Liver (tissue), 9 donors: Measurements from ENCODE around the gene CD163L1. TPM values are rescaled to one million over a fixed set of nuclear protein-coding genes. Genes with fewer than 3 reads are reported as not detected.
"Not testable (repeated sequence)": the region's sequence is repeated elsewhere in the genome, so short reads cannot be mapped to it uniquely, and the experiment has no call there.

ENCODE experiments used
- DNase-seq: peaks from one replicate; pipeline ENCODE4 v3.0.0-alpha.2; 2017; ENCODE audit warnings: low spot score
- H3K27ac ChIP-seq, 2 donors: one replicate each; pipeline ENCODE4 v1.7.0; 2013; ENCODE audit warnings: inconsistent platforms in 2 of 2, low read length in 2 of 2, control low read depth in 1 of 2, low read depth in 1 of 2, mild to moderate bottlenecking in 1 of 2
- H3K27me3 ChIP-seq, 4 donors: one replicate each; pipeline versions ENCODE4 v1.6.1 to v1.7.0; 2013; ENCODE audit warnings: low read length in 3 of 4, inconsistent platforms in 1 of 4, mild to moderate bottlenecking in 1 of 4, moderate library complexity in 1 of 4; ENCODE audit not compliant: control insufficient read depth in 4 of 4, insufficient read depth in 4 of 4
- H3K36me3 ChIP-seq, 4 donors: one replicate each; pipeline versions ENCODE4 v1.6.1 to v1.7.0; 2013; ENCODE audit warnings: low read length in 3 of 4, mild to moderate bottlenecking in 3 of 4, low read depth in 1 of 4, moderate library complexity in 1 of 4; ENCODE audit not compliant: control insufficient read depth in 4 of 4, insufficient read depth in 3 of 4
- H3K4me1 ChIP-seq, 4 donors: one replicate each; pipeline versions ENCODE4 v1.6.1 to v1.7.0; 2013; ENCODE audit warnings: low read length in 3 of 4, mild to moderate bottlenecking in 3 of 4, moderate library complexity in 1 of 4; ENCODE audit not compliant: control insufficient read depth in 4 of 4, insufficient read depth in 4 of 4
- H3K4me3 ChIP-seq, 3 donors: one replicate each; pipeline versions ENCODE4 v1.6.1 to v1.7.0; 2013; ENCODE audit warnings: low read length in 3 of 3, control low read depth in 1 of 3, low read depth in 1 of 3, mild to moderate bottlenecking in 1 of 3
- H3K9ac ChIP-seq, 2 donors: one replicate each; pipeline ENCODE4 v1.7.0; 2013; ENCODE audit warnings: low read length in 2 of 2, mild to moderate bottlenecking in 2 of 2, moderate library complexity in 2 of 2, control low read depth in 1 of 2, low read depth in 1 of 2
- H3K9me3 ChIP-seq, 4 donors: one replicate each; pipeline versions ENCODE4 v1.6.1 to v1.7.0; 2013; ENCODE audit warnings: low read length in 3 of 4; ENCODE audit not compliant: control insufficient read depth in 4 of 4
- ATF3 ChIP-seq: IDR thresholded peaks from 2 replicates; pipeline ENCODE4 v1.6.1; 2016; ENCODE audit warnings: antibody characterized with exemption
- CTCF ChIP-seq: fragments of 150-350 bp; IDR thresholded peaks from 2 replicates; pipeline ENCODE4 v1.5.1; 2017; ENCODE audit warnings: improper control_type of control experiment, low read depth, low read length; ENCODE audit not compliant: missing input control
- FOXA2 ChIP-seq: IDR thresholded peaks from 2 replicates; pipeline ENCODE4 v1.6.1; 2016; ENCODE audit warnings: antibody characterized with exemption
- GABPA ChIP-seq, 2 donors: IDR thresholded peaks in 1 of 2; conservative IDR thresholded peaks in 1 of 2; 2 replicates each; pipeline ENCODE4 v1.6.1; 2016; ENCODE audit warnings: antibody characterized with exemption in 2 of 2, mild to moderate bottlenecking in 1 of 2, moderate library complexity in 1 of 2
- HNF4A ChIP-seq, 2 donors: conservative IDR thresholded peaks; 2 replicates each; pipeline ENCODE4 v1.6.1; 2016; ENCODE audit warnings: antibody characterized with exemption in 2 of 2, mild to moderate bottlenecking in 2 of 2
- JUND ChIP-seq, 2 donors: IDR thresholded peaks; 2 replicates each; pipeline ENCODE4 v1.6.1; 2016; ENCODE audit warnings: antibody characterized with exemption in 2 of 2
- SP1 ChIP-seq: IDR thresholded peaks from 2 replicates; pipeline ENCODE4 v1.6.1; 2018; ENCODE audit warnings: antibody characterized with exemption, mild to moderate bottlenecking
- TAF1 ChIP-seq: conservative IDR thresholded peaks from 2 replicates; pipeline ENCODE4 v1.6.1; 2016; ENCODE audit warnings: antibody characterized with exemption, mild to moderate bottlenecking
- WGBS: extraction: QIAGEN DNeasy Blood & Tissue Kit; methylation state at CpG from one replicate; pipeline ENCODE4 v1.1.7; 2013; 5-methylcytosine and 5-hydroxymethylcytosine counted together
- polyA plus RNA-seq, 2 donors: library from polyadenylated mRNA; stranded (reverse) in 1 of 2; unstranded in 1 of 2; fragments of 200-250 nt in 1 of 2; fragments of >200 nt in 1 of 2; fragmentation: Nextera tagmentation in 1 of 2; extraction: Ambion mirVana in 1 of 2; gene quantifications; one replicate each; pipeline versions ENCODE4 v1.2.1 to v1.2.3, GENCODE V29; 2013 to 2015
- total RNA-seq, 2 donors: library from RNA; depleted of rRNA; stranded (reverse); fragments of >200 nt; gene quantifications; one replicate each; pipeline ENCODE4 v1.2.3, GENCODE V29; 2014
- TF ChIP-seq, protein P1 (sequence below): IDR thresholded peaks from 2 replicates; pipeline ENCODE4 v1.6.1; 2016; ENCODE audit warnings: antibody characterized with exemption
- TF ChIP-seq, protein P2 (sequence below): IDR thresholded peaks from 2 replicates; pipeline ENCODE4 v1.6.1; 2016; ENCODE audit warnings: antibody characterized with exemption, mild to moderate bottlenecking
- TF ChIP-seq, protein P3 (sequence below): IDR thresholded peaks from 2 replicates; pipeline ENCODE4 v1.6.1; 2016; ENCODE audit warnings: antibody characterized with exemption
- donor health status: healthy.
- donor health status: healthy.
- donor health status: healthy.
- donor health status: healthy.
- donor health status: healthy.

CD163L1 gene
- total and polyA plus RNA-seq, 4 donors = 0.31 to 8.4 (median 1.1) TPM

DNA sequence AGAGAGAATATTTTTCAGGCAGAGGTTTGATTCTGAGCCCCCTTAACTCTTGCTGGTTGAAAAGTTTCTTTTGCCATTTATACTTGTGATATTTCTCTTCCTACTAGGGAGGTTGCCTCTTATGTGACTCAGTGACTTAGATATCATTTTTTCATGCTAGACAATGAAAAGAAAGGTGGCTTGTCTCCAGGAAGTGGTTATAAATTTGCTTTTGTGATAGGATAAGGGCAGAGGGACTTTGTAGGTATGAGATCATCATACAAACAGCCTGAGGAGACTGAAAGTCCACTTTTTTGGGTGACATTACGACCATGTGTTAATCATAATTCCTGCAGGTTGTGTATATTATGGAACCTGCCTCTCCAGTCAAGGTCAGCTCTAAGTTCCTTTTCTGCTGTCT, 104.3 kb downstream of the CD163L1 start:
- DNase-seq = no peak
- TF ChIP-seq HNF4A (conservative IDR thresholded peaks at IDR 0.05) (no peak), JUND (IDR thresholded peaks at IDR 0.05) (no peak), GABPA (IDR thresholded peaks at IDR 0.05 in 1 of 2, conservative IDR thresholded peaks at IDR 0.05 in 1 of 2) (no peak), CTCF (no peak), TAF1 (no peak)
- TF ChIP-seq, protein P1, sequence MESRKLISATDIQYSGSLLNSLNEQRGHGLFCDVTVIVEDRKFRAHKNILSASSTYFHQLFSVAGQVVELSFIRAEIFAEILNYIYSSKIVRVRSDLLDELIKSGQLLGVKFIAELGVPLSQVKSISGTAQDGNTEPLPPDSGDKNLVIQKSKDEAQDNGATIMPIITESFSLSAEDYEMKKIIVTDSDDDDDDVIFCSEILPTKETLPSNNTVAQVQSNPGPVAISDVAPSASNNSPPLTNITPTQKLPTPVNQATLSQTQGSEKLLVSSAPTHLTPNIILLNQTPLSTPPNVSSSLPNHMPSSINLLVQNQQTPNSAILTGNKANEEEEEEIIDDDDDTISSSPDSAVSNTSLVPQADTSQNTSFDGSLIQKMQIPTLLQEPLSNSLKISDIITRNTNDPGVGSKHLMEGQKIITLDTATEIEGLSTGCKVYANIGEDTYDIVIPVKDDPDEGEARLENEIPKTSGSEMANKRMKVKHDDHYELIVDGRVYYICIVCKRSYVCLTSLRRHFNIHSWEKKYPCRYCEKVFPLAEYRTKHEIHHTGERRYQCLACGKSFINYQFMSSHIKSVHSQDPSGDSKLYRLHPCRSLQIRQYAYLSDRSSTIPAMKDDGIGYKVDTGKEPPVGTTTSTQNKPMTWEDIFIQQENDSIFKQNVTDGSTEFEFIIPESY = no peak
- TF ChIP-seq, protein P2, sequence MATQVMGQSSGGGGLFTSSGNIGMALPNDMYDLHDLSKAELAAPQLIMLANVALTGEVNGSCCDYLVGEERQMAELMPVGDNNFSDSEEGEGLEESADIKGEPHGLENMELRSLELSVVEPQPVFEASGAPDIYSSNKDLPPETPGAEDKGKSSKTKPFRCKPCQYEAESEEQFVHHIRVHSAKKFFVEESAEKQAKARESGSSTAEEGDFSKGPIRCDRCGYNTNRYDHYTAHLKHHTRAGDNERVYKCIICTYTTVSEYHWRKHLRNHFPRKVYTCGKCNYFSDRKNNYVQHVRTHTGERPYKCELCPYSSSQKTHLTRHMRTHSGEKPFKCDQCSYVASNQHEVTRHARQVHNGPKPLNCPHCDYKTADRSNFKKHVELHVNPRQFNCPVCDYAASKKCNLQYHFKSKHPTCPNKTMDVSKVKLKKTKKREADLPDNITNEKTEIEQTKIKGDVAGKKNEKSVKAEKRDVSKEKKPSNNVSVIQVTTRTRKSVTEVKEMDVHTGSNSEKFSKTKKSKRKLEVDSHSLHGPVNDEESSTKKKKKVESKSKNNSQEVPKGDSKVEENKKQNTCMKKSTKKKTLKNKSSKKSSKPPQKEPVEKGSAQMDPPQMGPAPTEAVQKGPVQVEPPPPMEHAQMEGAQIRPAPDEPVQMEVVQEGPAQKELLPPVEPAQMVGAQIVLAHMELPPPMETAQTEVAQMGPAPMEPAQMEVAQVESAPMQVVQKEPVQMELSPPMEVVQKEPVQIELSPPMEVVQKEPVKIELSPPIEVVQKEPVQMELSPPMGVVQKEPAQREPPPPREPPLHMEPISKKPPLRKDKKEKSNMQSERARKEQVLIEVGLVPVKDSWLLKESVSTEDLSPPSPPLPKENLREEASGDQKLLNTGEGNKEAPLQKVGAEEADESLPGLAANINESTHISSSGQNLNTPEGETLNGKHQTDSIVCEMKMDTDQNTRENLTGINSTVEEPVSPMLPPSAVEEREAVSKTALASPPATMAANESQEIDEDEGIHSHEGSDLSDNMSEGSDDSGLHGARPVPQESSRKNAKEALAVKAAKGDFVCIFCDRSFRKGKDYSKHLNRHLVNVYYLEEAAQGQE = no peak
- TF ChIP-seq, protein P3, sequence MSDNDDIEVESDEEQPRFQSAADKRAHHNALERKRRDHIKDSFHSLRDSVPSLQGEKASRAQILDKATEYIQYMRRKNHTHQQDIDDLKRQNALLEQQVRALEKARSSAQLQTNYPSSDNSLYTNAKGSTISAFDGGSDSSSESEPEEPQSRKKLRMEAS = no peak
- Histone ChIP-seq H3K4me1 (no peaks in the 10 kb centered on the region), H3K9me3 (no peaks in the 10 kb centered on the region), H3K27ac (no peak overlapping the region), H3K27me3 (no peaks in the 10 kb centered on the region), H3K9ac (no peak overlapping the region), H3K4me3 (no peak overlapping the region), H3K36me3 (no peaks in the 10 kb centered on the region)
- WGBS = 82% methylated on average over 1 of the region's 1 CpG

DNA sequence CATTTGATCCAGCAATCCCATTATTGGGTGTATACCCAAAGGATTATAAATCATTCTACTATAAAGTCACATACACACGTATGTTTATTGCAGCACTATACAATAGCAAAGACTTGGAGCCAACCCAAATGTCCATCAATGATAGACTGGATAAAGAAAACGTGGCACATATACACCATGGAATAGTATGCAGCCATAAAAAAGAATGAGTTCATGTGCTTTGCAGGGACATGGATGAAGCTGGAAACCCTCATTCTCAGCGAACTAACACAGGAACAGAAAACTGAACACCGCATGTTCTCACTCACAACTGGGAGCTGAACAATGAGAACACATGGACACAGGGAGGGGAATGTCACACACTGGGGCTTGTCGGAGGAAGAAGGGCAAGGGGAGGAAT, 106.2 kb downstream of the CD163L1 start:
- not testable (repeated sequence) for H3K9ac ChIP-seq, H3K9me3 ChIP-seq, H3K4me1 ChIP-seq, DNase-seq, H3K27ac ChIP-seq, H3K4me3 ChIP-seq, H3K36me3 ChIP-seq, H3K27me3 ChIP-seq
- WGBS = 85% methylated on average over 5 of the region's 5 CpGs

GRCh38 chr12:7327918-7328317, 116.0 kb downstream of the CD163L1 start:
- no peak overlapping the region for H3K9ac ChIP-seq
- peaks cover 0 to 2% (median 0%) of the 10 kb centered on the region in 4 donors for H3K9me3 ChIP-seq
- WGBS = 69% methylated on average over 7 of the region's 7 CpGs
- TF ChIP-seq, protein P1 = no peak
- no peak for TF ChIP-seq TAF1
- no peak for TF ChIP-seq ATF3
- TF ChIP-seq CTCF = no peak
- no peak for TF ChIP-seq SP1
- no peak for TF ChIP-seq FOXA2
- no peaks in the 10 kb centered on the region for H3K36me3 ChIP-seq
- H3K4me3 ChIP-seq = no peak overlapping the region
- H3K27ac ChIP-seq = no peak overlapping the region
- DNase-seq = no peak
- peaks cover 0 to 3% (median 0%) of the 10 kb centered on the region in 4 donors for H3K27me3 ChIP-seq
- no peaks in the 10 kb centered on the region for H3K4me1 ChIP-seq
